Karpas-422 (cell line): ENCODE data around the gene LRRIQ1. TPM values are rescaled to one million over a fixed set of nuclear protein-coding genes. Genes with fewer than 3 reads are reported as not detected.

ENCODE experiments used
- DNase-seq: peaks from one replicate; pipeline ENCODE4 v3.0.0-alpha.2; 2015
- H2AFZ ChIP-seq: fragments of 200-600 bp; sonication (generic); 2 replicates; pipeline ENCODE4 v1.6.1; 2014; ENCODE audit warnings: antibody characterized with exemption, low read length, mixed read lengths
- H3K27ac ChIP-seq: fragments of 200-600 bp; sonication (generic); 2 replicates; pipeline ENCODE4 v1.5.1; 2014; ENCODE audit warnings: mild to moderate bottlenecking, low read length, moderate library complexity
- H3K27me3 ChIP-seq: fragments of 200-600 bp; sonication (generic); 2 replicates; pipeline ENCODE4 v1.6.1; 2014; ENCODE audit warnings: low read length, mixed read lengths
- H3K36me3 ChIP-seq: fragments of 200-600 bp; sonication (generic); 2 replicates; pipeline ENCODE4 v1.6.1; 2014; ENCODE audit warnings: low read length, mixed read lengths; ENCODE audit not compliant: insufficient read depth
- H3K4me1 ChIP-seq: fragments of 200-600 bp; sonication (generic); 2 replicates; pipeline ENCODE4 v1.6.1; 2014; ENCODE audit warnings: mild to moderate bottlenecking, low read length, mixed read lengths
- H3K4me2 ChIP-seq: fragments of 200-600 bp; sonication (generic); 2 replicates; pipeline ENCODE4 v1.6.1; 2014; ENCODE audit warnings: low read length, low read depth, mild to moderate bottlenecking; ENCODE audit not compliant: poor library complexity, severe bottlenecking
- H3K4me3 ChIP-seq: fragments of 200-600 bp; sonication (generic); 2 replicates; pipeline ENCODE4 v1.5.1; 2014; ENCODE audit warnings: mild to moderate bottlenecking, antibody characterized with exemption, low read length, mixed read lengths
- H3K79me2 ChIP-seq: fragments of 200-600 bp; sonication (generic); 2 replicates; pipeline ENCODE4 v1.6.1; 2014; ENCODE audit warnings: mild to moderate bottlenecking, low read length, mixed read lengths
- H3K9ac ChIP-seq: fragments of 200-600 bp; sonication (generic); 2 replicates; pipeline ENCODE4 v1.6.0; 2014; ENCODE audit warnings: low read length
- H3K9me2 ChIP-seq: fragments of 200-600 bp; sonication (generic), shearing (Covaris generic); replicated peaks from 2 replicates; pipeline ENCODE4 v1.6.0; 2014; ENCODE audit warnings: mild to moderate bottlenecking, low read length, moderate library complexity; ENCODE audit not compliant: insufficient read depth
- H3K9me3 ChIP-seq: fragments of 300-700, 200-600 bp; sonication (generic); 2 replicates; pipeline ENCODE4 v1.6.1; 2014; ENCODE audit warnings: low read length, mixed read lengths
- H4K20me1 ChIP-seq: fragments of 200-600 bp; sonication (generic); 2 replicates; pipeline ENCODE4 v1.6.1; 2014; ENCODE audit warnings: mild to moderate bottlenecking, antibody characterized with exemption, low read length, low read depth; ENCODE audit not compliant: insufficient read depth
- total RNA-seq: library from RNA; depleted of rRNA; stranded (reverse); fragments of >200 nt; shearing (Covaris generic); gene quantifications from 2 replicates; pipeline ENCODE4 v1.2.3, GENCODE V29; 2014; ENCODE audit warnings: low replicate concordance

LRRIQ1 gene
- total RNA-seq, 1 experiment from 2014 or later, result not detected

DNA sequence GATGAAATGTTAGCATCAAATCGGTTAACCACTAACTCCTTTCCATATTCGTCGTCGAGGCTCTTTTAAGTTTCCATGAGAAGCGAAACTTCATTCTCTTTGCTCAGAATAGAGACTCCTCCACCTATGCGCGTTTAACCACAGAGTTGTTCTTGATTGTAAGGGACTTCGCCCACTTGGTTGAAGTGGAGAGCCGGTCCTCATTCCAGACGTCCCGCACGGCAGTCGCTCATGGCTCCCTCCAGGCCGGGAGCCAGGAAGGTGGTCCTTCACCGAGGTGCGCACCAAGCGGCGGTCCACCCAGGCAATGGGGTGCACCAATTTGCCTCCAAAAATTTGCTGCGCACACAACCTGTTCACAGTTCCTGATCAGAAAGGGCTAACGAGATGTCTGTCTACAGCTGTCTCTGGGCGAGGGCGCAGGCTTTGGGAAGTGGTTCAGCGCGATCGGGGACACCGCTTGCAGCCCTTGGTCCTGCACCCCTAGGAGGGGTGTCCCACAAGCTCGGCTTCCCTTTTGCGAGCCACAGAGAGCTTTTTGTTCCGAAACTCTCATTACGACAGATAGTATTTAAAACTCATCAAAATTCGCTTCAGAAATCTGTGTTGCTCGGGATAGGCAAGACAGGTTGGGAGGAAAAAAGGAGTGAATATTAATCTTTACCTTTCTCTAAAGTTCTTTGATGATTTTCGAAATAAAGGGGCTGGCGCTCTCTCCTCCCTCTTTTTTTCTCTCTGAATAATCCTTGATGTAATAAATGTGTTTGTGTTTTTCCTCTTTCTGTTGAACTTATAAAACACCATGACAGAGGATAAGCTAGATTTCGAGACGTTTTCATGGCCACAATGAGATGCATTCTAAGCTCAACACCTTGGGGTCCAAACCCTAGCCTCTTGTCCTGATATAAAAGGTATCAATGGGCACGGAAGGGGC, 237.5 kb downstream of the LRRIQ1 start:
- Histone ChIP-seq H4K20me1 (no peaks in the 10 kb centered on the region), H3K36me3 (no peaks in the 10 kb centered on the region), H3K9ac (no peak overlapping the region), H3K27ac (no peak overlapping the region), H3K79me2 (no peaks in the 10 kb centered on the region), H3K9me3 (peaks cover 14% of the 10 kb centered on the region), H3K4me3 (no peak overlapping the region), H3K4me1 (no peaks in the 10 kb centered on the region), H2AFZ (no peak overlapping the region), H3K27me3 (no peaks in the 10 kb centered on the region), H3K4me2 (no peak overlapping the region), H3K9me2 (no peaks in the 10 kb centered on the region)
- DNase-seq, result no peak

- no peak overlapping the region for H2AFZ ChIP-seq
- DNase-seq, result no peak
These were observed 238.1 kb downstream of the LRRIQ1 start for GRCh38 chr12:85274315-85274651.

GRCh38 chr12:85275374-85275773, 239.2 kb downstream of the LRRIQ1 start:
- no peaks in the 10 kb centered on the region for H3K9me2 ChIP-seq
- no peaks in the 10 kb centered on the region for H3K4me1 ChIP-seq
- H3K9ac ChIP-seq, result no peak overlapping the region
- H4K20me1 ChIP-seq, result no peaks in the 10 kb centered on the region
- no peak overlapping the region for H3K4me3 ChIP-seq
- no peaks in the 10 kb centered on the region for H3K27me3 ChIP-seq
- no peaks in the 10 kb centered on the region for H3K36me3 ChIP-seq
- no peak overlapping the region for H3K27ac ChIP-seq
- DNase-seq, result no peak
- peaks cover 14% of the 10 kb centered on the region for H3K9me3 ChIP-seq
- H3K4me2 ChIP-seq, result no peak overlapping the region
- no peak overlapping the region for H2AFZ ChIP-seq
- no peaks in the 10 kb centered on the region for H3K79me2 ChIP-seq

More at GRCh38 chr12:85274315-85274651, 238.1 kb downstream of the LRRIQ1 start:
- Histone ChIP-seq H3K4me3 (no peak overlapping the region), H3K9me3 (peaks cover 14% of the 10 kb centered on the region), H4K20me1 (no peaks in the 10 kb centered on the region), H3K27me3 (no peaks in the 10 kb centered on the region), H3K36me3 (no peaks in the 10 kb centered on the region), H3K9ac (no peak overlapping the region), H3K79me2 (no peaks in the 10 kb centered on the region), H3K27ac (no peak overlapping the region), H3K4me1 (no peaks in the 10 kb centered on the region), H3K4me2 (no peak overlapping the region), H3K9me2 (no peaks in the 10 kb centered on the region)

DNA sequence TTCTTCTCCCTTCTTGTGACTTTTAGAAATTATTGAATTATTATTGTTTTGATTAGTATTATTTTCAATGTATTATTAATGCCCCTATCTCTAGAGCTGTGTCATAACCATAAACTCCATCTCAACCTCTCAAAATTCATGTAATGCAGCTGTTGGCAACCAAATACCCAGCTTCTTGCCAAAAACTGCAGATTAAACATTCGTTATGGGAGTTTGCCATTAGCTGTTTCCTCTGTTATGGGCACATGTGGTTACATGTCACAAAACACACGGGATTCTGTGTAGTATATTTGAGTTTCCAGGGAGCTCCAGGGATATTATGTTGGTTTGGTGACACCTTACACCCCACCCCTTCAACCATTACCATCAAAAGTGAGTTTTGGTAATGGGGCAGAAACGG, 241.0 kb downstream of the LRRIQ1 start:
- Histone ChIP-seq H3K4me2 (no peak overlapping the region), H3K27me3 (no peaks in the 10 kb centered on the region)

DNA sequence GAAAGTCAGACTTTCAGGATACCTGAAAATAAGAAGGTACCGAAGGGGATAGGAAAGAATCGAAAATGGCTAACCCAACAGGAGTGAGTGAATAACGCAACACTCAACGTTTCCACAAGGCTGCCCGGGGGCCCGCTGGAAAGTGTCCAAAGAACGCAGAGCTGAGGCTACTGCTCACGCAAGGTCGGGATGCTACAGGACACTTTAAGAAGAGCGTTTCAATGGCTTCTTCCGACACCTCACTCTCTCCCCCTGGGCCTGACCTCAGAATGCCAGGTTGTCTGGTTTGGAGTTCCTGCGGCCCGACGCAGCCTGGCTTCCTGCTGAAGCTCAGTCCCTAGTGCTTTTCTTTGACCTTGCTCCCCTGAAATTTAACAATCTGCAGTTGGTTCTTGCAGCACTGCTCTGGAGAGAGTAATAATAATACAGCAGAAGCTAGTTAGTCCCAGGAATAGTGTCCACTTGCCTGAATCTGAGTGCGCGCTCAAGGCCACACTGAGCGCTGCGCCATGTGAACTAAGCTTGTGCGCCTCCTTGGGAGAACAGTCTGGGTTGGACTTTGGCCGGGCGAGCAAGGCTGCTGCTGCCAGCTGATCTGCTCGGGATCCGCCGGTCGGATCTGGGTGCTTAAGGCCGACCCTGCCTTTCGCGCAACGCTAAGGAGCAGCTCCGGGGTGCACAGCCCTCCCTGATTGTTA, 241.9 kb downstream of the LRRIQ1 start:
- H3K36me3 ChIP-seq, result no peaks in the 10 kb centered on the region
- no peak overlapping the region for H2AFZ ChIP-seq
- H3K4me3 ChIP-seq, result no peak overlapping the region
- no peak for DNase-seq
- H3K4me1 ChIP-seq, result no peaks in the 10 kb centered on the region
- H3K9ac ChIP-seq, result no peak overlapping the region
- H3K4me2 ChIP-seq, result no peak overlapping the region
- no peaks in the 10 kb centered on the region for H4K20me1 ChIP-seq
- H3K27me3 ChIP-seq, result no peaks in the 10 kb centered on the region
- peaks cover 11% of the 10 kb centered on the region for H3K9me3 ChIP-seq
- no peaks in the 10 kb centered on the region for H3K9me2 ChIP-seq
- no peak overlapping the region for H3K27ac ChIP-seq
- H3K79me2 ChIP-seq, result no peaks in the 10 kb centered on the region

More for the DNA sequence above, 241.0 kb downstream of the LRRIQ1 start:
- Histone ChIP-seq H3K27ac (no peak overlapping the region), H3K79me2 (no peaks in the 10 kb centered on the region), H3K36me3 (no peaks in the 10 kb centered on the region), H3K4me1 (no peaks in the 10 kb centered on the region), H3K9ac (no peak overlapping the region), H3K9me3 (peaks cover 12% of the 10 kb centered on the region), H3K4me3 (no peak overlapping the region), H4K20me1 (no peaks in the 10 kb centered on the region), H2AFZ (no peak overlapping the region), H3K9me2 (no peaks in the 10 kb centered on the region)
- DNase-seq, result no peak

DNA sequence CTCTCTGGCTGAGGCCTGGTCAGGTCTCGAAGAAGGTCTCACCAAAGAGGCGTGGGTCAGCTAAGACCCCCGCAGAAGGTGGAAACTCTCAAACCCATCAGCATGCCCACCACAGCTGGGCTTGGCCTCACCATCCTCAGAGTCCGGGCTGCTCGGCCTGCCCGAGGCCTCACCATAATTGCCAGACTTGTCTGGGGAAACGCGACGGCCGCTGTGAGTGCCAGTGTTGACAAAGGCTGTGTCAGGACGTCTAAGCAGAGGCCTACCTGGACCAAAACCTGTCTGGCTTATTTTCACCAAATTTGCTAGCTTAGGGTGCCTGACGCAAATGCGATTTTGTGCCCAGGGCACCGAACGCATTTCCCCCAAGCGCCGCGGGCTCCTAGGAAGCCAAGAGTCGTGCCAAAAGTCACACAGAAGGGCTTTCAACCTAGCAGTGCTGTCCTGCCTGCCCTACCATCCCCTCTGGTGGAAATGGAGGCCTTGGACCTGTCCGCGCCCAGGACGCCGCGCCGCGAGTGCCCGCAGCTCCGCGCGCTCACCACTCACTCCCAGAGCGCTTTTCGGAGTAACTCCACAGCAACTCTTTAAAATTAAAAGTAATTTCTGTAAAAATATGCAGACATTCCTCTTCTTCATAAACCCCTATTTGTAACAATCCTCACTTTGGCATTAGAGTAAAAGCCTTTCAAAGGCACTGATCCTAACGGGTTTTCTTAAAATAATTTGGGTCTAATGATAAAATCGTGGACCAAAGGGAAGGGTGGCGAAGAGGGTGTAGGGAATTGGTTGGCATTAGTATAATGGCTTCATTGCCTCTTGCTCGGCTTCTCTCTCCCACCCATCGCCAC, 242.7 kb downstream of the LRRIQ1 start:
- Histone ChIP-seq H2AFZ (no peak overlapping the region), H3K4me3 (no peak overlapping the region), H3K4me1 (no peaks in the 10 kb centered on the region), H4K20me1 (no peaks in the 10 kb centered on the region), H3K4me2 (no peak overlapping the region), H3K9ac (no peak overlapping the region), H3K9me2 (no peaks in the 10 kb centered on the region), H3K27ac (no peak overlapping the region), H3K36me3 (no peaks in the 10 kb centered on the region), H3K9me3 (peaks cover 6% of the 10 kb centered on the region; the same call in 1 of the 2 replicates), H3K27me3 (no peaks in the 10 kb centered on the region), H3K79me2 (no peaks in the 10 kb centered on the region)
- DNase-seq, result no peak

DNA sequence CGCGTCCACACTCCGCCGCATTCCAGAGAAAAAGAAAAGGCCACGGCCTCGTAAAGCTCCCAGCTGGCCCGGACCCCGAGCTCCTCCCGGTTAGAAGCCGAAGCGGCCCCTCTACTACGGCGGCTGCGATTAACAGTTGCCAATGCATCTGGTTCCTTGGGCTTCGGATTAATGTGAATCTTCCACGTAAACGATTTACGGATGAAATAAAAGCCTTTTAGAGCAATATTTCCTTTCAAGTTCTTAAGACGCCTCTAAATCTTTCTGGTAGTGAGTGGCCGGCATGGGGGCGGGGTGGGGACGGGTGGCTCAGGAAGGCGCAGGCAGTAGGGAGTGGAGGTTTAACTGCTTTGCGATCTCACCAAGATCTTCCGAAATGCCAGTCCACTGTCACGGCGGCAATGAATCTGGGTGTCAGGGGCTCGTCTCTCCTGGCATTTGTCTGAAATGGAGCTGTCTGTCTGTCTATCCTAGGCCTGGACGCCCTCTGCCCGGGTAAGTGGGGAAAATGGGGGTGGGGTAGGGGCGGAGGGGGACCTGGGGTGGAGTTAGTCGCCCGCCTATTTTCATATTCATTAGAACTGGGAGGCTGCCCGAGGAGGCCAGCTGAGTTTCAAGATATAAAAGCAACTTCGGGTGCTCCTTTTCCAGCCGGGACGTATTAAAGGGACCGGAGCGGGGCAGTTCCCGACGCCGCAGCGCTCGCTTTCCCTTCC, 243.5 kb downstream of the LRRIQ1 start:
- H2AFZ ChIP-seq, result no peak overlapping the region
- DNase-seq, result no peak
- H3K27ac ChIP-seq, result no peak overlapping the region
- H3K27me3 ChIP-seq, result no peaks in the 10 kb centered on the region
- H3K9ac ChIP-seq, result no peak overlapping the region
- H3K9me3 ChIP-seq, result peaks cover 6% of the 10 kb centered on the region; the same call in 1 of the 2 replicates
- H3K4me2 ChIP-seq, result no peak overlapping the region
- no peak overlapping the region for H3K4me3 ChIP-seq
- H3K9me2 ChIP-seq, result no peaks in the 10 kb centered on the region
- H3K79me2 ChIP-seq, result no peaks in the 10 kb centered on the region
- no peaks in the 10 kb centered on the region for H4K20me1 ChIP-seq
- no peaks in the 10 kb centered on the region for H3K4me1 ChIP-seq
- no peaks in the 10 kb centered on the region for H3K36me3 ChIP-seq
